ENCODE data around the gene WWOX.
A peak's percentile ranks its signal among the peaks of the same experiment; 100 is the strongest.

Gene WWOX

DNA sequence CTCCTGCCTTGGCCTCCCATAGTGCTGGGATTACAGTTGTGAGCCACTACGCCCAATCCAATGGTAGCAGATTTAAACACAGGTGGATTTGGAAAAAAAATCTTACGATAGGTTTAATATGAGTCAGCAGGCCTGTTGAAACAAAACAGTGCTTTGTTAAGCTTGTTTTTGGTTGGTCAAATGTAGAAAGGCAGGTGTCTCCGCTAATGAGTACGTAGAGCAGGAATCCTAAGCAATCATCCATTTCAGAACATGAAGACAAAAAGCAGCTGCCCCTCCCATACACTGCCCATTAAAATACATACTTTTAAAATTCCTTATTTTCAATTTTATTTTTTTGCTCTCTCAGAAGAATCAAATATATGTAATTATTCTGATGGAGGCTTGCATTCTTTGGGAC lies 1.9 kb upstream of the WWOX start:
- peaks cover 0 to 7% of the 10 kb centered on the region in 2 donors for H3K9me3 Mint-ChIP-seq
- no peak for ATAC-seq
- no peak for DNase-seq
- H3K27me3 Mint-ChIP-seq, result peaks cover 7% of the 10 kb centered on the region
- no peak overlapping the region for H3K27ac Mint-ChIP-seq
- H3K4me1 Mint-ChIP-seq, result peaks cover 29% of the 10 kb centered on the region
- no peak overlapping the region for H3K4me3 Mint-ChIP-seq

DNA sequence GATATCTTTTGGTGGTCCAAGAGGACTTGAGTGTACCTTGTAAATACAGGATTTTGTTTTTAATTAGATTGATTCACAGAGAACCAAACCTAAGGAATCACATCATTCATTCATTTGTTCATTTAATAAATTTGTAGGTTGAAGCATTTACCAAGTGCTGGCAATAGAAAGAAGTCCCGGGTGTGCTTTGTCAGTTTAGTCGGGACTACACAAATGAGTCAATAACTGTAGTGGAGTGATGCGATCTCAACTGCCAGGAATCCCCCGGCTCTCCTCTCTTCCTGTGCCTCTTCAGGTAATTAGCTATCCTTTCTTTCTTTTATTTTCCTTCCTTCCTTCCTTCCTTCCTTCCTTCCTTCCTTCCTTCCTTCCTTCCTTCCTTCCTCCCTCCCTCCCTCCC lies 1.4 kb upstream of the WWOX start:
- H3K27ac Mint-ChIP-seq, result no peak overlapping the region
- peaks cover 0 to 7% of the 10 kb centered on the region in 2 donors for H3K9me3 Mint-ChIP-seq
- no peak for DNase-seq
- H3K4me1 Mint-ChIP-seq, result peaks cover 34% of the 10 kb centered on the region
- no peak overlapping the region for H3K4me3 Mint-ChIP-seq
- peaks cover 7% of the 10 kb centered on the region for H3K27me3 Mint-ChIP-seq
- ATAC-seq, result no peak

DNA sequence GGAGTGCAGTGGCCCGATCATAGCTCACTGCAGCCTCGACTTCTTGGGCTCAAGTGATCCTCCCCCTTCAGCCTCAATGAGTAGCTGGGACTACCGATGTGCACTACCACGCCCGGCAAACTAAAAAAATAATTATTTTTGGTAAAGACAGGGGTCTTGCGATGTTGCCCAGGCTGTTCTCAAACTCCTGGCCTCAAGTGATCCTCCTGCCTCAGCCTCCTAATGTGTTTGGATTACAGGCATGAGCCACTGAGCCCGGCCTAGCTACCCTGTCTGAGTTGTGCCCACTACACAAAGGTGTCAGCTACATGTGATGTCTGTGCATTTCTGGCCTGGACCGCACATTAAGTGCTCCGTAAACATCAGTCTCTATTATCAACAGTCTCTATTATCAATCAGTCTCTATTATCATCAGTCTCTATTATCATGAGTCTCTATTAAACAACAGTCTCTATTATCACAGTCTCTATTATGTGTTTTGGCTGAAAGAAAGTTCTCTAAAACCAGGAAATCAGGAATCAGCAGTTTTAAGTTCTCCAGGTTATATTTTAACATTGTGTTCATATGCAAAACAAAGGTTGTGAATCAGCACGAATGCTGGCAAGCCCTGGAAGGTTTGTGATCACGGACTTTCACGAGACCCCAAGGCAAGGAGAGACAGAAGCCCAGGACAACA lies 721 bp upstream of the WWOX start:
- Mint-ChIP-seq H3K27me3 (peaks cover 4% of the 10 kb centered on the region), H3K9me3 (peaks cover 0 to 7% of the 10 kb centered on the region in 2 donors), H3K27ac (peak overlapping the region; percentile 93 to 94), H3K4me3 (peak overlapping the region; percentile 94 to 96), H3K4me1 (peaks cover 34% of the 10 kb centered on the region)
- DNase-seq (no peak), ATAC-seq (no peak)

DNA sequence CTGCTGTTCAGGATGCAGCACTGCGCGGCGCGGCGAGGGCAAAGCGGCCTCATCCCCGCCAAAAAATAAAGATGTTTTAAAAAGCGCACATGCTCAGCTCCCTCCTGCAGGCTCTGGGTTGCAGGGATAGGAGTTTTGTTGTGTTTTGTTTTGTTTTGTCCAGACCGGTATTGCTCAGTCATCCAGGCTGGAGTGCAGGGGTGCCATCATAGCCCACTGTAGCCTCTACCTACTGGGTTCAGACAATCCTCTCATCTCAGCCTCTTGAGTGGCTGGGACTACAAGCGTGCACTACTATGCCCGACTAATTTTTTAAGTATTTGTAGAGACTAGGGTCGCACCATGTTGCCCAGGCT lies 636 bp downstream of the WWOX start:
- Mint-ChIP-seq H3K27ac (peak overlapping the region; percentile 94 to 98), H3K4me3 (peak overlapping the region; percentile 94 to 96), H3K9me3 (peaks cover 0 to 7% of the 10 kb centered on the region in 2 donors), H3K27me3 (no peaks in the 10 kb centered on the region), H3K4me1 (peaks cover 34% of the 10 kb centered on the region)
- ATAC-seq (peak; percentile 49), DNase-seq (no peak)

DNA sequence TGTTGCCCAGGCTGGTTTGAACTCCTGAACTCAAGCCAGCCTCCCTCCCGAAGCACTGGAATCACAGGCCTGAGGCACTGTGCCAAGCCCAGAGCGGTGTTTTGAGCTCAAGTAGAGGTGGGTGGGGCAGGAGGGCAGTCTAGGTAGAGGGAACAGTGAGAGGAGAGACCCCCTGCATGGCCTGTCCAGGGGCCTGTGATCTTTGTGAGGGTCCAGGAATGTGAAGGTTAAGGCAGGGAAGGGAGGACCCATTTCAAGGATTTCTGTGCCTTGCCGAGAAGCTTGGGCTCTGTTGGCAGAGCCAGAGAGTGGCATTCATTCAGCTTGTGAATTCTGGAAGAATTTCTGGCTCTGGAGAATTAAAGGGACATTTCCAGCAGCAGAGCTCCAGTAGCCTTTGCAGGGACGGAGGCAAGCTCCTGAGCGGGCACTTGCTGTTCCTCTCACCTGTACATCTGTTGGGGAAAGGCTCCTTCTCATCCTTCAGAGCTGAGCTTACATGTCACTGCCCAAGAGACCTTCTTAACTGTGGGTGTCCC lies 2.7 kb downstream of the WWOX start:
- ATAC-seq, result no peak
- DNase-seq, result no peak
- Mint-ChIP-seq H3K27me3 (no peaks in the 10 kb centered on the region), H3K4me1 (peaks cover 34% of the 10 kb centered on the region), H3K27ac (no peak overlapping the region), H3K4me3 (no peak overlapping the region), H3K9me3 (no peaks in the 10 kb centered on the region)

DNA sequence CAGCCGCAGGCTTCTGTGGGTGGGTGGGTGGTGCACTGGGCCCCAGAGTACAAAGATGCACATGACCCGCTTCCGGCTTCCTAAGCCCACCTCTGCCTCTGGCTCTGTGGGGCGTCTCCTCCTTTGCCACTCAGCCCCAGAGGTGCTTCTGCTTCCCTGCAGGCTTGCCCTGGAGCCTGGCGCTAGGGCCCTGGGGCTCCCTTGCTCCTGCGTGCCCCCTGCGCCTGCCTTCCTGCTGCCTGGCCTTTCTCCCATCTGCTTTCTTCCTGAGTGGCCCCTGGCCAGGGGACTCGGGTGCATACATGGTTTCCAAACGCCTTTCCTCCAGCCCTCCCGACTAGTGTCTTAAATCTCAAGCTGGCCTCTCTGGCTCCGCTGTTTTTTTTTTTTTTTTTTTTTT lies 3.4 kb downstream of the WWOX start:
- ATAC-seq (no peak), DNase-seq (no peak)
- Mint-ChIP-seq H3K4me3 (no peak overlapping the region), H3K27me3 (no peaks in the 10 kb centered on the region), H3K4me1 (peaks cover 34% of the 10 kb centered on the region), H3K9me3 (no peaks in the 10 kb centered on the region), H3K27ac (no peak overlapping the region)

DNA sequence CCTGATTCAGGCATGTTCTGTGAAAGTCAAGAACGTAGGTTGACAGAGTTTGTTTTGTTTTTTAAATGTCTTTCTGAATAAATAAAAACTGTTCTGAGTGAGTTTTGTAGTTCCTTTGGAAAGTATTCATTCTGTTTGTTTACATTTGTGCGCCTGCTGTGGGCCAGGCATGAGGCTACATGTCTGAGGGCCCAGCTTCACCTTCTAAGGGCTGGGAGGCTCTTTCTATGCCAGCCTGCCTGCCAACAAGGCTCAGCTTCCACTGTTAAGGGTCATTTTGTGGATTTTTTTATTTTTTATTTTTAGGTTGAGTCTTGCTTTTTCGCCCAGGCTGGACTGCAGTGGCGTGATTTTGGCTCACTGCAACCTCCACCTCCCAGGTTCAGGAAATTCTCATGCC lies 6.1 kb downstream of the WWOX start:
- Mint-ChIP-seq H3K4me1 (peaks cover 20% of the 10 kb centered on the region), H3K4me3 (no peak overlapping the region), H3K9me3 (no peaks in the 10 kb centered on the region), H3K27ac (no peak overlapping the region), H3K27me3 (no peaks in the 10 kb centered on the region)
- ATAC-seq (no peak), DNase-seq (no peak)

DNA sequence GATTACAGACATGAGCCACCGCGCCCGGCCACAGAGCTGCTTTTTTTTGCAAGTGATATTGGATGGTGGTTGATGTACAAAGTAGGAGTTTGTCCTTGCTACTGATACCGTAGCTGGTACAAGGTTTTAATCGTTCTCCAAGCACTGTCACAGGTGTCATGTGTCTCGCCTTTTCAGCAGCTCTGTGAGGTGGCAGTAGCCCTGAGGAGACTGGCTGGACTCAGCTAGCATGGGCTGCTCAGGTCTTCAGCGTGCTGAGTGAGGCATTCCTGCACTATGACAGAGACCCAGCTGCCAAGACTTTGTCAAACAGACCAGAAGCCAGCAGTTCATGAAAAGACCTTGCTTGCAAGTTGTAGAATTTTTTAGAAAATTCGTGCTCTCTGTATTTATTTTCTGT lies 7.2 kb downstream of the WWOX start:
- ATAC-seq (no peak), DNase-seq (no peak)
- no peak overlapping the region for H3K27ac Mint-ChIP-seq

DNA sequence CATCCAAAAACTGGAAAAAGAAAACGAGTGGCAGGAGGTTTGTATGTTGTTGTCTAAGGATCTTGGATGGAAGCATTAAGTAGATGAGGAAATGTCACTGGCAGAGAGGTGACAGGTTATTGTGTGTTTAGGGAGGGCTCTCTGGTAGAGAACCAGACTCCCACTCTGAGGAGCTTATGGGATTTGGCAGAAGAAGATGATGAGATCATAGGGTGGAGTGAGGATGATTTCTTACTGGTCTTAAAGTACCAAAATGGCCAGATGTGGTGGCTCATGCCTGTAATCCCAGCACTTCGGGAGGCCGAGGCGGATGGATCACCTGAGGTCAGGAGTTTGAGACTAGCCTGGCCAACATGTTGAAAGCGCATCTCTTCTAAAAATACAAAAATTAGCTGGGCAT lies 9.0 kb downstream of the WWOX start:
- peak overlapping the region in 1 of 2 donors; percentile 40 for H3K27ac Mint-ChIP-seq

More for the DNA sequence above, 7.2 kb downstream of the WWOX start:
- H3K4me1 Mint-ChIP-seq, result peaks cover 13% of the 10 kb centered on the region
- no peak overlapping the region for H3K4me3 Mint-ChIP-seq
- H3K9me3 Mint-ChIP-seq, result no peaks in the 10 kb centered on the region
- no peaks in the 10 kb centered on the region for H3K27me3 Mint-ChIP-seq

DNA sequence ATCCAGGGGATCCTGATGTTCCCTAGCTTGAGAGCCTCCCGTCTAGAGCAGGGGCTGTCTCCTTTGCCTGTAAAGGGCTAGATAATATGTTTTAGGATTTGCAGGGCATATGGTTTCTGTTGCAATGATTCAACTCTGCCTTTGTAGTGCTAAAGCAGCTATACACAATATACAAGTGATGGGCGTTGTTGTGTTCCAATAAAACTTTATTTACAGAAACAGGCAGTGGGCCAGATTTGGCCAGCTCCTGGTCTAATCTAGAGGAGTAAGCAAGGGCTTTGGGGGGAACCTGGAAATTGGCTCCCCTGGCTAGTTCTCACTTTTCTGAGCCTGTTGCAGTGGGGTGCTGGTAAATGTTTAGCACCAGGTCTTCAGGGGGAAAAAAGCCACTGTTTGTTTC lies 13.8 kb downstream of the WWOX start:
- Mint-ChIP-seq H3K4me1 (no peaks in the 10 kb centered on the region), H3K27me3 (no peaks in the 10 kb centered on the region), H3K4me3 (no peak overlapping the region), H3K27ac (peak overlapping the region in 1 of 2 donors; percentile 58), H3K9me3 (no peaks in the 10 kb centered on the region)
- ATAC-seq (no peak), DNase-seq (no peak)

More for the DNA sequence above, 9.0 kb downstream of the WWOX start:
- ATAC-seq (no peak), DNase-seq (no peak)
- H3K27me3 Mint-ChIP-seq, result no peaks in the 10 kb centered on the region
- no peak overlapping the region for H3K4me3 Mint-ChIP-seq
- H3K4me1 Mint-ChIP-seq, result no peaks in the 10 kb centered on the region
- no peaks in the 10 kb centered on the region for H3K9me3 Mint-ChIP-seq

DNA sequence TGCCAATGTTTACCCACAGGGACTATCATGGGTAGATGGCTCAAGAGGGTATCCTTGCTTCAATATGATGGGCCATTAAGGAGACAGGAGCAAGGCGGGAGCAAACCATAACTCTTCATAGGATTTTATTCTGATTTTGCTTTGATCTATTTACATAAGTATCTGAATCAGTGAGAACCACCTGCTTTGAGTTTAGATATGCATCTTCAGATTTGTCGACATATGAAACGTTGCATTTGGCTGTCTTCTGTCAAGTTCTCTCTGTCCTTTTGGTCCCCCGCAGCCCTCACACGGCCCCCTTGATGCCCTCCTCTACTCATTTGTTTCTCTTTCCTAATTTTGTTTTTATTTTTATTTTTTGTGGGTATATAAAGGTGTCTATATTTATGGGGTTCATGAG lies 16.2 kb downstream of the WWOX start:
- no peaks in the 10 kb centered on the region for H3K9me3 Mint-ChIP-seq

DNA sequence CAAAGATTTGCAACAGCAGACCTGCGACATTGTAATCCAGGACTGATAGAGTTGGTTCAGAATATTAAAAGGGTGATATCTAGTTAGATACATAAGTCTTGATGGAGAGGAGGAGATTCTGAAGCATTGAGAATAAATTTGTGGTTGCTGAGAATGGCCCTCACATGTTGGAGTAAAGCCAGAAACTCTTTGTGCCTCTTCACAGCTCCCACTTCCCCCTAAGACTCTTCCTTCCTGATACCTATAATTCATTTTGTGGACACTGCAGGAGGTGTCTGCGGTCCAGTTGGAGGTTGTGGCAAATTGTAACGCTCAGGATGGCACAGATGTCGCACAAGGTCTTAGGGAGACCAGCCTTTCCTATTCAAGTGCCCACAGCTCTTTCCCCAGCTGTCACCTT lies 17.5 kb downstream of the WWOX start:
- no peak for DNase-seq
- H3K27ac Mint-ChIP-seq, result no peak overlapping the region
- ATAC-seq, result no peak
- no peaks in the 10 kb centered on the region for H3K9me3 Mint-ChIP-seq
- no peaks in the 10 kb centered on the region for H3K4me1 Mint-ChIP-seq
- no peaks in the 10 kb centered on the region for H3K27me3 Mint-ChIP-seq
- H3K4me3 Mint-ChIP-seq, result no peak overlapping the region

More for the DNA sequence above, 16.2 kb downstream of the WWOX start:
- DNase-seq (no peak), ATAC-seq (no peak)
- peak overlapping the region in 1 of 2 donors; percentile 86 for H3K27ac Mint-ChIP-seq
- no peak overlapping the region for H3K4me3 Mint-ChIP-seq
- no peaks in the 10 kb centered on the region for H3K4me1 Mint-ChIP-seq
- H3K27me3 Mint-ChIP-seq, result no peaks in the 10 kb centered on the region

DNA sequence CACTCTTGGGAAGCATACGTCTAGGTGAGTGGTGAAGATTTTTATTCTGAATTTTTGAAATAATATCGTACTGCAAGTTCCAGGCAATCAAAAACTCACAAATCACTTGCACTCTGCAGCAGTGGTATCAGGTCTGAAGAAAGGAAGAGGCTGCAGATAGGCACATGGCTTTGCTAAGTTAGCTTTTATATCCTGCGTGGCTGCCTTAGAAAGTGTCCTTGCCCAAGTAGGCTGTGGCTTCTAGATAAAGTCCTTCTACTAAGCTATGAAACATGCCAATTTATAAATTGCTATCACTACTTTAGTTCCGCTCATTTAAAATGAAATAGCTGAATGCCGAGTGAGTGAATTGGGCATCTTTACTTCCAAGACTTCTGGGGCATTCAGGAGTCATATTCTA lies 17.9 kb downstream of the WWOX start:
- DNase-seq, result no peak
- H3K27me3 Mint-ChIP-seq, result no peaks in the 10 kb centered on the region
- H3K4me3 Mint-ChIP-seq, result no peak overlapping the region
- H3K4me1 Mint-ChIP-seq, result no peaks in the 10 kb centered on the region
- peak overlapping the region in 1 of 2 donors; percentile 75 for H3K27ac Mint-ChIP-seq
- no peak for ATAC-seq
- no peaks in the 10 kb centered on the region for H3K9me3 Mint-ChIP-seq

DNA sequence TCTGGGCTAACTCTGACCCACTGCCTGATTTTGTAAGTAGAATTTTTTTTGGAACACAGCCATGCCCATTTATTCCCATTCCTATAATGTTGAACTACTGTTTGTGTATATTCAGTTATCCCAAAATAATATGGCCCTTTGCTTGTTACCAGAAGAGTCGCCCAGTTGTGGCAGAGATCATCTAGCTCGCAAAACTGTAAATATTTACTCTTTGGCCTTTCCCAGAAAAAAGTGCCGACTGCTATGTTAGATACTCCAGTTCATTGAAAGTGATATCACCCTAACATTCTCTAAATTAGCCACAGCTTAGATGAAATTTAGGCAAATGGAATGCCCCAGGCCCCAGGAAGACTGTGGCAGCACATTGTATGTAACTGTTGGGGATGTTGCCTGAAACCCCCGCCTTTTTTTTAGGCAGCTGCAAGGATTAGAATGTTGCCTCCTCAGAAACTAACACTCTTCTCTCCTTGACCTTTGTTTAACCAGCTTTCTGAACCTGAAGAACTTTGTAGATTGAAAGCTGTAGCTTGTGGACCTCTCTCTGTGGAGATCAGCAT lies 19.1 kb downstream of the WWOX start:
- Mint-ChIP-seq H3K9me3 (no peaks in the 10 kb centered on the region), H3K27ac (no peak overlapping the region), H3K4me3 (no peak overlapping the region), H3K4me1 (peaks cover 6% of the 10 kb centered on the region), H3K27me3 (no peaks in the 10 kb centered on the region)
- ATAC-seq (no peak), DNase-seq (no peak)

DNA sequence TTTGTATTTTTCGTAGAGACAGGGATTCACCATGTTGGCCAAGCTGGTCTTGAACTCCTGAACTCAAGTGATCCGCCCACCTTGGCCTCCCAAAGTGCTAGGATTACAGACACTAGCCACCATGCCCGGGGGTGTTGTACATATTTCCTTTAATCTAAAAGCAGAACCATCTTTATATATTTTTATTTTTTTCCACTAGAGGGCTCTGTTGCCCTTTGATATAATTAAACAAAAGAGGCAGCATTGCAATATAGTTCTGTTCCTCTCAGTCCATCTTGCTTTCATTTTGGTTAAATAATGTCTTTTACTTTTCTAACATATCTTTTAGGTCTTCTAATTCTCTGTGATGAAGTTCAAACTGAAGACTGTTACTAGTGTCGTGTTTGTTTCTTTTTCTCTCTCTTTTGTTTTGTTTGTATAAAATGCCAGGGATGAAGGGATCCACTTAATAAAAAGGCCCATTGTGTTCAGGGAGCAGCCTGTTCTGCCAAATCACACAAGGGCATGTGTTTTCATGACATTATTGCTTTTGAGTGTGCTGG lies 23.4 kb downstream of the WWOX start:
- peak; percentile 67 for ATAC-seq
- no peak overlapping the region for H3K27ac Mint-ChIP-seq

DNA sequence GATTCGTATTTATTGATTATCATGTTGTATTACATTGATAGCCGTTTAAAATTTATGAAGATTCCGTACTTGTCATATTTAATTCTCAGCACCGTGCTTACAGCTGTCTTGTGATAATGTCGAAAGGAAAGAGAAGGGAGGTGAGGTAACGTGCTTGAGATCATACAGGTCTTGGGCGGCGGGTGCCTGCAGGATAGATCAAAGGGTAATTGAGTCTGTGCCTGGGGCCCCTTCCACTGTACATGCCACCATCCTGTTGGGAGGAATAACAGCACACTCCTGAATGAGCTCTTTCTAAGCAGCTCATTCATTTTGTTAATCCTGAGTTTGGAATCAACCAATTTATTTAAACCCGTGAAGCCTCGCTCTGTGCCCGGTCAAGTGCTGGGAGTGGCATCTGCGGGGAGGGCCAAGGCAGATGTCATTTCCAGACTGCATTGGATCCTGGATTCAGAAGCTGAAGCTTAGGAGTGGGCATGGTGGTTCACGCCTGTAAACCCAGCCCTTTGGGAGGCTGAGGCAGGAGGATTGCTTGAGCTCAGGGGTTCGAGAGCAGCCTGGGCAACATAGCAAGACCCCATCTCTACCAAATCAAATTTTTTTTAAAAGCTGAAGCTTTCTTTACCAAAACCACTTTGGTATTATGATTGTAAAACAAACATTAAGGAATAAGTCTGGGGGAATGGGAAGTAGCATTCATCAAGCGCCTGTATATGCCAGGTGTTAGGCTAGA lies 25.8 kb downstream of the WWOX start:
- Mint-ChIP-seq H3K4me1 (peaks cover 6% of the 10 kb centered on the region), H3K9me3 (peaks cover 0 to 7% of the 10 kb centered on the region in 2 donors), H3K27me3 (no peaks in the 10 kb centered on the region), H3K4me3 (no peak overlapping the region), H3K27ac (no peak overlapping the region)
- no peak for ATAC-seq
- no peak for DNase-seq

More for the DNA sequence above, 23.4 kb downstream of the WWOX start:
- Mint-ChIP-seq H3K4me3 (peak overlapping the region in 1 of 2 donors; percentile 9), H3K9me3 (no peaks in the 10 kb centered on the region), H3K4me1 (peaks cover 6% of the 10 kb centered on the region), H3K27me3 (no peaks in the 10 kb centered on the region)
- no peak for DNase-seq

Data from stimulated activated naive CD8-positive, alpha-beta T cell treated with anti-CD3 and anti-CD28 coated beads, Interleukin-15, amount 100 ng/mL, for 72 hours (primary cell).